Uterus (tissue), 4 donors: ENCODE results near the gene CNNM3. TPM values are rescaled to one million over a fixed set of nuclear protein-coding genes. Genes with fewer than 3 reads are reported as not detected.

ENCODE experiments used
- DNase-seq, 2 donors: peaks; one replicate each; pipeline ENCODE4 v3.0.0-alpha.2; 2019 to 2020
- H3K27ac ChIP-seq, 2 donors: fragments of 200-600 bp; sonication (generic); 1 replicate in 1 of 2; 2 replicates in 1 of 2; pipeline ENCODE4 v1.5.1; 2016 to 2018
- H3K27me3 ChIP-seq, 2 donors: fragments of 200-600 bp; sonication (generic); one replicate each; pipeline ENCODE4 v1.5.1; 2018 to 2019; ENCODE audit warnings: control low read depth in 1 of 2
- H3K36me3 ChIP-seq, 2 donors: fragments of 200-600 bp; sonication (generic); one replicate each; pipeline ENCODE4 v1.5.1; 2019; ENCODE audit warnings: control low read depth in 1 of 2
- H3K4me1 ChIP-seq, 2 donors: fragments of 200-600 bp; sonication (generic); one replicate each; pipeline ENCODE4 v1.5.1; 2018 to 2019; ENCODE audit warnings: control low read depth in 1 of 2
- H3K4me3 ChIP-seq, 2 donors: fragments of 200-600 bp; sonication (generic); 1 replicate in 1 of 2; 2 replicates in 1 of 2; pipeline ENCODE4 v1.5.1; 2018 to 2019; ENCODE audit warnings: mild to moderate bottlenecking in 1 of 2
- H3K9me3 ChIP-seq, 2 donors: fragments of 200-600 bp; sonication (generic); one replicate each; pipeline ENCODE4 v1.5.1; 2019; ENCODE audit warnings: control low read depth in 1 of 2
- POLR2A ChIP-seq, 2 donors: fragments of 450-650 bp; IDR thresholded peaks; one replicate each; pipeline ENCODE4 v1.6.1; 2016; ENCODE audit warnings: antibody characterized with exemption in 2 of 2, mild to moderate bottlenecking in 1 of 2, moderate library complexity in 1 of 2
- intact Hi-C: fragments of 100-400 bp; cut with DNase I; formaldehyde crosslinking; loops from one replicate; pipeline ENCODE4 v1.15.1; 2023; ENCODE audit warnings: low total_unique reads
- total RNA-seq, 4 donors: library from RNA; depleted of rRNA in 3 of 4; stranded (reverse); fragments of >200 nt in 3 of 4; gene quantifications; one replicate each; pipeline versions ENCODE4 v1.1.0 to v1.2.4, GENCODE V29; 2014 to 2023
- TF ChIP-seq, protein P1 (sequence below), 4 experiments: fragments of 200-600 bp in 2 of 4; fragments of 450-650 bp in 2 of 4; sonication (generic) in 2 of 4; IDR thresholded peaks; one replicate each; pipeline ENCODE4 v1.5.1; 2016 to 2019; ENCODE audit warnings: antibody characterized with exemption in 4 of 4, mild to moderate bottlenecking in 2 of 4, moderate library complexity in 1 of 4
- donor health status: DM: yes; HTN: yes; CAD: no.

Gene CNNM3
- total RNA-seq, 4 donors from 2014 or later, result 1.5 to 21.1 (median 11.2) TPM

- H3K4me1 ChIP-seq, result peaks cover 10 to 14% of the 10 kb centered on the region in 2 donors
- H3K9me3 ChIP-seq, result no peaks in the 10 kb centered on the region
- H3K36me3 ChIP-seq, result no peaks in the 10 kb centered on the region
- peak in 1 of 2 donors; percentile 53 for DNase-seq
- intact Hi-C loops, result no loop called here
- no peak for TF ChIP-seq POLR2A (IDR thresholded peaks at IDR 0.05)
- TF ChIP-seq, protein P1, sequence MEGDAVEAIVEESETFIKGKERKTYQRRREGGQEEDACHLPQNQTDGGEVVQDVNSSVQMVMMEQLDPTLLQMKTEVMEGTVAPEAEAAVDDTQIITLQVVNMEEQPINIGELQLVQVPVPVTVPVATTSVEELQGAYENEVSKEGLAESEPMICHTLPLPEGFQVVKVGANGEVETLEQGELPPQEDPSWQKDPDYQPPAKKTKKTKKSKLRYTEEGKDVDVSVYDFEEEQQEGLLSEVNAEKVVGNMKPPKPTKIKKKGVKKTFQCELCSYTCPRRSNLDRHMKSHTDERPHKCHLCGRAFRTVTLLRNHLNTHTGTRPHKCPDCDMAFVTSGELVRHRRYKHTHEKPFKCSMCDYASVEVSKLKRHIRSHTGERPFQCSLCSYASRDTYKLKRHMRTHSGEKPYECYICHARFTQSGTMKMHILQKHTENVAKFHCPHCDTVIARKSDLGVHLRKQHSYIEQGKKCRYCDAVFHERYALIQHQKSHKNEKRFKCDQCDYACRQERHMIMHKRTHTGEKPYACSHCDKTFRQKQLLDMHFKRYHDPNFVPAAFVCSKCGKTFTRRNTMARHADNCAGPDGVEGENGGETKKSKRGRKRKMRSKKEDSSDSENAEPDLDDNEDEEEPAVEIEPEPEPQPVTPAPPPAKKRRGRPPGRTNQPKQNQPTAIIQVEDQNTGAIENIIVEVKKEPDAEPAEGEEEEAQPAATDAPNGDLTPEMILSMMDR (IDR thresholded peaks at IDR 0.05), result no peak
- H3K4me3 ChIP-seq, result no peak overlapping the region
- H3K27me3 ChIP-seq, result no peaks in the 10 kb centered on the region
- peak overlapping the region; percentile 37 to 49 for H3K27ac ChIP-seq
Observed at GRCh38 chr2:96823198-96823597, 7.1 kb downstream of the CNNM3 start.

DNA sequence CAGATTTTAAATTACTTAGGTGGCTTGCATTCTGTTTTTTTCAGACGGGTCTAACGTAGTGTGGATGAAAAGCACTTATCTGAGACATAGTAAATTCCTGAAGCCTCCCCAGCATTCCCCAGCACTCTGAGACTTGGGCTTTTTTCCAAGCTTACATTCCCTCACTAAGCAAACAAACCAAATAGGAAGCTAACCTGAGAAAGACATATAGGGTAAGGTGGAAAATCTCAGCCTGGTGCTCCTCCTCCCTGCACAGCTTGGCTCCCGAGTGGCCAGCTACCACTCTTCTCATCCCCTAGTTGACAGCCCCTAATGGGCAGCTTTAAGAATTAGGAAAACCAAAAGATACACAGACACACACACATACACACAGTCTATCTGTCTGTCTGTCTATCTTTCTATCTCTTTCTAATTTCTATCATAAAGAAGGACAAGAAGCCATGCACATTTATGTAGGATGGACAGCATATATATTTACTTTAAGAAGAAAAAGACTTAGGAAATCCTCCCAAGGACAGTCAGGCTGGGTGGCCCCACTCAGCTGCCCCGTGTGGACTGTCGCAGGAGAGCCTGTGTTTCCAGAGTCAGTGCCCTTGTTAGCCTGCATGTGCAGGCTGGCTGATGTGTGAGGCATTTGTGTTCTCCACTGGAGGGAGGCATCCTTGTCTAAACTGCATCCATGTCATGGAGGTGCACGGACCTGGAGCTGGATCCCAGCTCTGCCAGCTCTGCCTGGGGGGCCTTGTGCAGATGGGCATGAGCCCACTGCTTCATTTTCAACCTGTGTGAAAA is 8.2 kb downstream of the CNNM3 start:
- Histone ChIP-seq H3K36me3 (no peaks in the 10 kb centered on the region), H3K27me3 (no peaks in the 10 kb centered on the region), H3K4me3 (no peak overlapping the region), H3K9me3 (no peaks in the 10 kb centered on the region), H3K4me1 (peaks cover 3 to 5% of the 10 kb centered on the region in 2 donors), H3K27ac (peak overlapping the region in 1 of 2 donors; percentile 49)
- TF ChIP-seq, protein P1 (IDR thresholded peaks at IDR 0.05), result no peak
- no peak for TF ChIP-seq POLR2A (IDR thresholded peaks at IDR 0.05)
- DNase-seq, result no peak
- intact Hi-C loops, result no loop called here

- intact Hi-C loops, result no loop called here
- no peaks in the 10 kb centered on the region for H3K4me1 ChIP-seq
- H3K27me3 ChIP-seq, result no peaks in the 10 kb centered on the region
- no peaks in the 10 kb centered on the region for H3K9me3 ChIP-seq
- no peaks in the 10 kb centered on the region for H3K36me3 ChIP-seq
- TF ChIP-seq POLR2A (IDR thresholded peaks at IDR 0.05), result no peak
- TF ChIP-seq, protein P1 (IDR thresholded peaks at IDR 0.05), result no peak
- no peak for DNase-seq
- no peak overlapping the region for H3K27ac ChIP-seq
- H3K4me3 ChIP-seq, result no peak overlapping the region
Observed at GRCh38 chr2:96825057-96825456, 9.0 kb downstream of the CNNM3 start.

- Histone ChIP-seq H3K27me3 (no peaks in the 10 kb centered on the region), H3K4me3 (no peak overlapping the region), H3K36me3 (no peaks in the 10 kb centered on the region), H3K9me3 (no peaks in the 10 kb centered on the region), H3K4me1 (no peaks in the 10 kb centered on the region), H3K27ac (no peak overlapping the region)
- TF ChIP-seq, protein P1 (IDR thresholded peaks at IDR 0.05), result no peak
- no peak for TF ChIP-seq POLR2A (IDR thresholded peaks at IDR 0.05)
- intact Hi-C loops, result no loop called here
- no peak for DNase-seq
Observed at GRCh38 chr2:96826546-96827278, 10.6 kb downstream of the CNNM3 start.

GRCh38 chr2:96828436-96828835 is 12.4 kb downstream of the CNNM3 start:
- H3K27ac ChIP-seq, result no peak overlapping the region
- H3K9me3 ChIP-seq, result no peaks in the 10 kb centered on the region
- no peak overlapping the region for H3K4me3 ChIP-seq
- H3K36me3 ChIP-seq, result no peaks in the 10 kb centered on the region
- intact Hi-C loops, result no loop called here
- no peaks in the 10 kb centered on the region for H3K27me3 ChIP-seq
- no peak for TF ChIP-seq POLR2A (IDR thresholded peaks at IDR 0.05)
- TF ChIP-seq, protein P1 (IDR thresholded peaks at IDR 0.05), result no peak
- DNase-seq, result no peak
- no peaks in the 10 kb centered on the region for H3K4me1 ChIP-seq
